OCI-LY7 (cell line): Measurements from ENCODE around the gene ZDHHC1. TPM values are rescaled to one million over a fixed set of nuclear protein-coding genes. Genes with fewer than 3 reads are reported as not detected.

Experiments used
- BruUV-seq: library from RNA; stranded (reverse); fragments of 400-500 nt; replicated peaks from 2 replicates; lab custom pipeline; 2021; lab: Mats Ljungman, UMichigan
- CTCF ChIA-PET: fragments of 300-600 bp; sonication (Branson Sonifier 250); formaldehyde crosslinking; loops from one replicate; lab custom pipeline; 2022; ENCODE audit warnings: antibody characterized with exemption; ENCODE audit not compliant: unreplicated experiment; lab: Charles Lee
- POLR2A ChIA-PET: fragments of 300-600 bp; sonication (Branson Sonifier 250); formaldehyde crosslinking; loops from one replicate; lab custom pipeline; 2022; ENCODE audit warnings: antibody characterized with exemption; lab: Charles Lee
- DNase-seq: peaks from one replicate; pipeline ENCODE4 v3.0.0-alpha.2; 2015; ENCODE audit warnings: low spot score
- H2AFZ ChIP-seq: fragments of 200-600 bp; sonication (generic), shearing (Covaris generic); 2 replicates; pipeline ENCODE4 v1.6.1; 2014; ENCODE audit warnings: mild to moderate bottlenecking, antibody characterized with exemption, low read length, moderate library complexity
- H3K27ac ChIP-seq: fragments of 200-600 bp; sonication (generic); 2 replicates; pipeline ENCODE4 v1.5.1; 2014; ENCODE audit warnings: mixed run types, low read depth, mild to moderate bottlenecking, moderate library complexity, low read length, inconsistent platforms; ENCODE audit not compliant: poor library complexity, severe bottlenecking
- H3K36me3 ChIP-seq: fragments of 200-600 bp; sonication (generic); 2 replicates; pipeline ENCODE4 v1.6.1; 2014; ENCODE audit warnings: mild to moderate bottlenecking, antibody characterized with exemption, low read length, moderate library complexity, mixed read lengths; ENCODE audit not compliant: insufficient read depth
- H3K4me1 ChIP-seq: fragments of 200-600 bp; sonication (generic); 2 replicates; pipeline ENCODE4 v1.5.1; 2014; ENCODE audit warnings: mild to moderate bottlenecking, low read length; ENCODE audit not compliant: insufficient read depth, poor library complexity, severe bottlenecking
- H3K4me2 ChIP-seq: fragments of 200-600 bp; sonication (generic); 2 replicates; pipeline ENCODE4 v1.6.1; 2014; ENCODE audit warnings: mild to moderate bottlenecking, low read length
- H3K4me3 ChIP-seq: fragments of 200-600 bp; sonication (generic); 2 replicates; pipeline ENCODE4 v1.5.1; 2014; ENCODE audit warnings: mild to moderate bottlenecking, low read depth, low read length; ENCODE audit not compliant: poor library complexity, severe bottlenecking
- H3K79me2 ChIP-seq: fragments of 200-600 bp; sonication (generic); 2 replicates; pipeline ENCODE4 v1.6.1; 2016; ENCODE audit warnings: low read depth, mild to moderate bottlenecking, low read length, moderate library complexity, mixed read lengths; ENCODE audit not compliant: insufficient read depth
- H3K9me2 ChIP-seq: fragments of 200-600 bp; sonication (generic); 2 replicates; pipeline ENCODE4 v1.6.1; 2016; ENCODE audit warnings: mild to moderate bottlenecking, low read length, mixed read lengths; ENCODE audit not compliant: insufficient read depth
- H3K9me3 ChIP-seq: fragments of 200-600 bp; sonication (generic); 2 replicates; pipeline ENCODE4 v1.6.1; 2014; ENCODE audit warnings: mild to moderate bottlenecking, mixed run types, low read length, mixed read lengths
- H4K20me1 ChIP-seq: fragments of 200-600 bp; sonication (generic); 2 replicates; pipeline ENCODE4 v1.6.1; 2014; ENCODE audit warnings: mild to moderate bottlenecking, antibody characterized with exemption, low read length, moderate library complexity, mixed read lengths; ENCODE audit not compliant: insufficient read depth
- CTCF ChIP-seq: fragments of 200-600 bp; sonication (generic); conservative IDR thresholded peaks from 2 replicates; pipeline ENCODE4 v1.5.1; 2014; ENCODE audit warnings: mild to moderate bottlenecking, antibody characterized with exemption, low read length, moderate library complexity, mixed read lengths
- EZH2phosphoT487 ChIP-seq: fragments of 200-600 bp; sonication (generic); IDR thresholded peaks from 2 replicates; pipeline ENCODE4 v1.6.1; 2018; ENCODE audit warnings: low read depth, borderline replicate concordance, mild to moderate bottlenecking, mixed run types, antibody characterized with exemption, low read length, moderate library complexity, mixed read lengths
- intact Hi-C: fragments of 100-400 bp; cut with micrococcal nuclease; formaldehyde crosslinking; loops from one replicate; pipeline ENCODE4 v1.10.0; 2022; ENCODE audit not compliant: unreplicated experiment
- total RNA-seq, 2 experiments: library from RNA; depleted of rRNA in 1 of 2; stranded (reverse); fragments of >200 nt in 1 of 2; shearing (Covaris generic) in 1 of 2; gene quantifications; 2 replicates each; pipeline ENCODE4 v1.2.3, GENCODE V29; 2014 to 2022

The ZDHHC1 gene
- total RNA-seq, 2 experiments from 2014 or later: not detected

DNA sequence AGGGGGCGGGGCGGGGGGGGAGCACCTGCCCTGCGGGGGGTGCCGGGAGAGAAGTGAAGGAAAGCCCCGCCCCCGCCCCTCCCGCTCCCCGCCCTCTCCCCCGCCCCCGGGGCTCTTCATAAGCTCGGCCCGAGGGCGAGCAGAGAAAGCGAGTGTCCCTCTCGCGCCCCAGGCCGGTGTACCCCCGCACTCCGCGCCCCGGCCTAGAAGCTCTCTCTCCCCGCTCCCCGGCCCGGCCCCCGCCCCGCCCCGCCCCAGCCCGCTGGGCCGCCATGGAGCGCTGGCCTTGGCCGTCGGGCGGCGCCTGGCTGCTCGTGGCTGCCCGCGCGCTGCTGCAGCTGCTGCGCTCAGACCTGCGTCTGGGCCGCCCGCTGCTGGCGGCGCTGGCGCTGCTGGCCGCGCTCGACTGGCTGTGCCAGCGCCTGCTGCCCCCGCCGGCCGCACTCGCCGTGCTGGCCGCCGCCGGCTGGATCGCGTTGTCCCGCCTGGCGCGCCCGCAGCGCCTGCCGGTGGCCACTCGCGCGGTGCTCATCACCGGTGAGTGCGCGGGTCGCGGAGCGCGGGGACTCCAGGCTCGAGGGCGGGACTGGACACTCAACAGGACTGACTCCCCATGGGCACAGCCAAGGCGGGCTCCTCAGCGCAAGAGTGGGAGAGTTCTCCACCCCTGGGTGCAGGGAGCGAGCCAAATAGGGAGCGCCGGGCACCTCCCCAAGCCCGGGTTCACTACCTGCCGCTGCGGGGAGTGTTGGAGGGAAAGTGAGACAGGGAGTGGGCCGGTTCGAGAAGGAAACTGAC lies 14.9 kb upstream of the ZDHHC1 start, which contains the start of gene HSD11B2:
Gene HSD11B2, plus strand, starts transcription at position 145 of the 798 bp plus-strand sequence. Its CDS starts 128 bp downstream, at position 273.
- Histone ChIP-seq H3K9me2 (no peaks in the 10 kb centered on the region), H3K79me2 (no peaks in the 10 kb centered on the region), H3K9me3 (no peaks in the 10 kb centered on the region), H3K4me1 (no peaks in the 10 kb centered on the region), H3K4me3 (peak within 1 kb of the TSS; percentile 46), H3K36me3 (no peaks in the 10 kb centered on the region), H4K20me1 (no peaks in the 10 kb centered on the region), H3K27ac (no peak within 1 kb of the TSS), H2AFZ (no peak within 1 kb of the TSS), H3K4me2 (peak within 1 kb of the TSS; percentile 58; the same call in 1 of the 2 replicates)
- DNase-seq: no peak
- ChIA-PET POLR2A (interaction anchor here (0.6 kb wide), 1 partner anchor 233 kb away, joined by 11 read pairs; no protein-coding TSS in a partner anchor), CTCF (interaction anchor here (0.6 kb wide), 1 partner anchor 249 kb away, joined by 14 read pairs; no protein-coding TSS in a partner anchor)
- TF ChIP-seq CTCF: no peak
- TF ChIP-seq EZH2phosphoT487: no peak
- no TSS peak for BruUV-seq
- intact Hi-C loops: no loop called here

GRCh38 chr16:67430504-67430976 lies 14.3 kb upstream of the ZDHHC1 start:
- no peaks in the 10 kb centered on the region for H3K9me3 ChIP-seq
- peak; percentile 4 for DNase-seq
- no peaks in the 10 kb centered on the region for H3K4me1 ChIP-seq
- intact Hi-C loops: no loop called here
- H3K9me2 ChIP-seq: no peaks in the 10 kb centered on the region
- peak overlapping the region; percentile 58; the same call in 1 of the 2 replicates for H3K4me2 ChIP-seq
- TF ChIP-seq EZH2phosphoT487: no peak
- TF ChIP-seq CTCF: no peak
- no TSS peak for BruUV-seq
- H3K4me3 ChIP-seq: peak overlapping the region; percentile 46
- H4K20me1 ChIP-seq: no peaks in the 10 kb centered on the region
- no peak overlapping the region for H3K27ac ChIP-seq
- H2AFZ ChIP-seq: no peak overlapping the region
- ChIA-PET CTCF (no interaction called here), POLR2A (no interaction called here)
- H3K36me3 ChIP-seq: no peaks in the 10 kb centered on the region
- H3K79me2 ChIP-seq: no peaks in the 10 kb centered on the region
